H9 (cell line): ENCODE measurements around the gene LYSET. TPM values are rescaled to one million over a fixed set of nuclear protein-coding genes. Genes with fewer than 3 reads are reported as not detected.

Experiments used
- DNase-seq: peaks from one replicate; pipeline ENCODE4 v3.0.0-alpha.2; 2017
- H2AFZ ChIP-seq: one replicate; pipeline ENCODE4 v1.6.1; 2013; ENCODE audit warnings: mild to moderate bottlenecking, low read length, control low read depth, moderate library complexity
- H2AK5ac ChIP-seq: 2 replicates; pipeline ENCODE4 v1.6.1; 2013; ENCODE audit warnings: low read length, control low read depth, mixed read lengths; ENCODE audit not compliant: insufficient read length
- H2BK120ac ChIP-seq: one replicate; pipeline ENCODE4 v1.6.1; 2013; ENCODE audit warnings: low read depth, mild to moderate bottlenecking, low read length, control low read depth, inconsistent platforms; ENCODE audit not compliant: poor library complexity, severe bottlenecking
- H2BK12ac ChIP-seq: 2 replicates; pipeline ENCODE4 v1.6.1; 2013; ENCODE audit warnings: low read length, control low read depth, mixed read lengths, low read depth; ENCODE audit not compliant: insufficient read length
- H2BK15ac ChIP-seq: 2 replicates; pipeline ENCODE4 v1.6.1; 2013; ENCODE audit warnings: low read depth, low read length, control low read depth
- H2BK20ac ChIP-seq: one replicate; pipeline ENCODE4 v1.6.1; 2013; ENCODE audit warnings: low read depth, mild to moderate bottlenecking, low read length, control low read depth, inconsistent platforms; ENCODE audit not compliant: poor library complexity, severe bottlenecking
- H2BK5ac ChIP-seq: 2 replicates; pipeline ENCODE4 v1.6.1; 2013; ENCODE audit warnings: low read length, control low read depth, mixed read lengths; ENCODE audit not compliant: insufficient read length
- H3K14ac ChIP-seq: 2 replicates; pipeline ENCODE4 v1.6.1; 2013; ENCODE audit warnings: low read length, control low read depth; ENCODE audit not compliant: insufficient read depth
- H3K18ac ChIP-seq: 2 replicates; pipeline ENCODE4 v1.6.1; 2013; ENCODE audit warnings: low read depth, mild to moderate bottlenecking, mixed read lengths, low read length, control low read depth; ENCODE audit not compliant: insufficient read length
- H3K23ac ChIP-seq: 2 replicates; pipeline ENCODE4 v1.6.1; 2013; ENCODE audit warnings: low read length, control low read depth, mixed read lengths, low read depth; ENCODE audit not compliant: insufficient read length
- H3K23me2 ChIP-seq: 2 replicates; pipeline ENCODE4 v1.6.1; 2013; ENCODE audit warnings: low read depth, mild to moderate bottlenecking, mixed read lengths, low read length, control low read depth; ENCODE audit not compliant: insufficient read length, poor library complexity, severe bottlenecking
- H3K27ac ChIP-seq: 2 replicates; pipeline ENCODE4 v1.5.1; 2013; ENCODE audit warnings: low read length, control low read depth, mixed read lengths, low read depth; ENCODE audit not compliant: insufficient read length
- H3K27me3 ChIP-seq: 2 replicates; pipeline ENCODE4 v1.6.1; 2013; ENCODE audit warnings: low read length, control low read depth, inconsistent platforms; ENCODE audit not compliant: insufficient read depth
- H3K4ac ChIP-seq: 2 replicates; pipeline ENCODE4 v1.6.1; 2013; ENCODE audit warnings: low read depth, mild to moderate bottlenecking, control low read depth, inconsistent platforms, low read length, moderate library complexity
- H3K4me1 ChIP-seq: 2 replicates; pipeline ENCODE4 v1.6.1; 2013; ENCODE audit warnings: low read length, control low read depth, inconsistent platforms; ENCODE audit not compliant: insufficient read depth
- H3K4me2 ChIP-seq: 2 replicates; pipeline ENCODE4 v1.6.1; 2013; ENCODE audit warnings: low read length, control low read depth, mixed read lengths; ENCODE audit not compliant: insufficient read length, insufficient read depth
- H3K56ac ChIP-seq: 2 replicates; pipeline ENCODE4 v1.6.1; 2013; ENCODE audit warnings: low read depth, mild to moderate bottlenecking, mixed read lengths, low read length, control low read depth; ENCODE audit not compliant: insufficient read length
- H3K79me1 ChIP-seq: 2 replicates; pipeline ENCODE4 v1.6.1; 2013; ENCODE audit warnings: low read depth, mild to moderate bottlenecking, moderate library complexity, low read length, control low read depth, inconsistent platforms; ENCODE audit not compliant: insufficient read depth, poor library complexity, severe bottlenecking
- H3K79me2 ChIP-seq: 2 replicates; pipeline ENCODE4 v1.6.1; 2013; ENCODE audit warnings: low read length, control low read depth, inconsistent platforms; ENCODE audit not compliant: insufficient read depth
- H3K9ac ChIP-seq: 2 replicates; pipeline ENCODE4 v1.6.1; 2013; ENCODE audit warnings: low read length, control low read depth, mixed read lengths; ENCODE audit not compliant: insufficient read length; ENCODE audit errors: extremely low read depth
- H3K9me3 ChIP-seq: one replicate; pipeline ENCODE4 v1.6.1; 2013; ENCODE audit warnings: low read depth, low read length, inconsistent platforms; ENCODE audit not compliant: control insufficient read depth
- H3T11ph ChIP-seq: one replicate; pipeline ENCODE4 v1.6.1; 2013; ENCODE audit warnings: mild to moderate bottlenecking, low read length, control low read depth, inconsistent platforms
- H4K20me1 ChIP-seq: one replicate; pipeline ENCODE4 v1.6.1; 2013; ENCODE audit not compliant: control insufficient read depth, insufficient read length, insufficient read depth
- H4K5ac ChIP-seq: 2 replicates; pipeline ENCODE4 v1.6.1; 2013; ENCODE audit warnings: low read depth, mild to moderate bottlenecking, mixed read lengths, low read length, control low read depth; ENCODE audit not compliant: insufficient read length
- H4K8ac ChIP-seq: replicated peaks from 2 replicates; pipeline ENCODE4 v1.6.1; 2013; ENCODE audit warnings: low read length, control low read depth, mixed read lengths, low read depth; ENCODE audit not compliant: insufficient read length
- H4K91ac ChIP-seq: 2 replicates; pipeline ENCODE4 v1.6.1; 2013; ENCODE audit warnings: low read depth, mild to moderate bottlenecking, moderate library complexity, mixed read lengths, low read length, control low read depth; ENCODE audit not compliant: insufficient read length
- H3K27ac Mint-ChIP-seq, 3 experiments: 2 replicates in 2 of 3; 3 replicates in 1 of 3; pipeline ENCODE4 v1.8.0; 2020 to 2021; ENCODE audit warnings: mixed read lengths in 3 of 3, mild to moderate bottlenecking in 1 of 3, moderate library complexity in 1 of 3
- H3K27me3 Mint-ChIP-seq: 2 replicates; pipeline ENCODE4 v1.8.0; 2021; ENCODE audit warnings: low read depth, mild to moderate bottlenecking, moderate library complexity, mixed read lengths
- H3K36me3 Mint-ChIP-seq, 3 experiments: 2 replicates in 2 of 3; 3 replicates in 1 of 3; pipeline ENCODE4 v1.8.0; 2020 to 2021; ENCODE audit warnings: low read depth in 3 of 3, mixed read lengths in 3 of 3; ENCODE audit not compliant: insufficient read depth in 1 of 3
- H3K4me1 Mint-ChIP-seq, 2 experiments: 2 replicates each; pipeline ENCODE4 v1.8.0; 2020; ENCODE audit warnings: mixed read lengths in 2 of 2
- H3K4me3 Mint-ChIP-seq, 2 experiments: 2 replicates in 1 of 2; 3 replicates in 1 of 2; pipeline ENCODE4 v1.8.0; 2020 to 2021; ENCODE audit warnings: mild to moderate bottlenecking in 2 of 2, mixed read lengths in 2 of 2, moderate library complexity in 1 of 2
- H3K9me3 Mint-ChIP-seq, 2 experiments: 2 replicates in 1 of 2; 3 replicates in 1 of 2; pipeline ENCODE4 v1.8.0; 2020; ENCODE audit warnings: mild to moderate bottlenecking in 2 of 2, mixed read lengths in 2 of 2, moderate library complexity in 1 of 2
- CTCF ChIP-seq: fragments of 200-600 bp; sonication (generic); conservative IDR thresholded peaks from 3 replicates; pipeline ENCODE4 v1.8.0; 2021; ENCODE audit warnings: antibody characterized with exemption, mild to moderate bottlenecking
- WGBS: extraction: QIAGEN DNeasy Blood & Tissue Kit; methylation state at CpG from one replicate; pipeline ENCODE4 v1.1.7; 2013; ENCODE audit warnings: missing lambda C conversion rate, low lambda C conversion rate, mixed read lengths; ENCODE audit not compliant: insufficient read length; ENCODE audit errors: extremely low coverage; 5-methylcytosine and 5-hydroxymethylcytosine counted together
- total RNA-seq: library from RNA; stranded (reverse); gene quantifications from 2 replicates; pipeline ENCODE4 v1.2.1, GENCODE V29; 2021

LYSET gene
- total RNA-seq, 1 experiment from 2014 or later = 26.1 TPM

- no peak overlapping the region for H4K91ac ChIP-seq
- no peak overlapping the region for H2BK15ac ChIP-seq
- no peaks in the 10 kb centered on the region for H3K23me2 ChIP-seq
- H2AK5ac ChIP-seq = no peak overlapping the region
- no peak overlapping the region for H3K4me2 ChIP-seq
- H3K4me1 ChIP-seq = no peaks in the 10 kb centered on the region
- no peak overlapping the region for H3K4ac ChIP-seq
- H2BK12ac ChIP-seq = no peak overlapping the region
- no peaks in the 10 kb centered on the region for H3K79me1 ChIP-seq
- H3K9ac ChIP-seq = no peak overlapping the region
- no peak overlapping the region for H3K18ac ChIP-seq
- no peak overlapping the region for H3K14ac ChIP-seq
- no peaks in the 10 kb centered on the region for H3K27me3 ChIP-seq
- H3K56ac ChIP-seq = no peak overlapping the region
- no peak overlapping the region for H2AFZ ChIP-seq
- no peak overlapping the region for H3K27ac Mint-ChIP-seq
- H2BK120ac ChIP-seq = no peak overlapping the region
- H3T11ph ChIP-seq = no peak overlapping the region
- no peak overlapping the region for H4K5ac ChIP-seq
- H3K9me3 Mint-ChIP-seq = no peaks in the 10 kb centered on the region
- H3K27me3 Mint-ChIP-seq = no peaks in the 10 kb centered on the region; the same call in 1 of the 2 replicates
- H2BK5ac ChIP-seq = no peak overlapping the region
- no peaks in the 10 kb centered on the region; a peak in 1 of 7 replicates for H3K36me3 Mint-ChIP-seq
- no peaks in the 10 kb centered on the region for H4K20me1 ChIP-seq
- no peak overlapping the region for H3K23ac ChIP-seq
- H3K27ac ChIP-seq = no peak overlapping the region
- H2BK20ac ChIP-seq = no peak overlapping the region
- no peak for TF ChIP-seq CTCF
- H3K79me2 ChIP-seq = no peaks in the 10 kb centered on the region
- whole genome bisulfite sequencing = no CpG with 5 or more reads among the region's 2 CpGs
- peaks cover 3 to 6% of the 10 kb centered on the region in 2 experiments for H3K4me1 Mint-ChIP-seq
- no peak for DNase-seq
- no peaks in the 10 kb centered on the region for H3K9me3 ChIP-seq
- no peak overlapping the region for H3K4me3 Mint-ChIP-seq
- no peak overlapping the region for H4K8ac ChIP-seq
These were observed 29.4 kb upstream of the LYSET start for GRCh38 chr14:93155667-93156066.
